Prostate gland (tissue), 2 donors: ENCODE results near the gene POMGNT2.

Experiments used
- CTCF ChIP-seq, 4 experiments: fragments of 200-600 bp in 2 of 4; fragments of 450-650 bp in 2 of 4; sonication (generic) in 2 of 4; IDR thresholded peaks; 1 replicate in 3 of 4; 2 replicates in 1 of 4; pipeline ENCODE4 v1.5.1; 2016 to 2019; ENCODE audit warnings: antibody characterized with exemption in 4 of 4, mild to moderate bottlenecking in 2 of 4, moderate library complexity in 2 of 4
- POLR2A ChIP-seq: fragments of 450-650 bp; IDR thresholded peaks from one replicate; pipeline ENCODE4 v1.6.1; 2016; ENCODE audit warnings: antibody characterized with exemption, mild to moderate bottlenecking
- POLR2AphosphoS5 ChIP-seq: sonication (generic); formaldehyde crosslinking; IDR thresholded peaks from one replicate; pipeline ENCODE4 v1.6.1; 2017; ENCODE audit warnings: antibody characterized with exemption

- TF ChIP-seq CTCF (IDR thresholded peaks at IDR 0.05) (no peak), POLR2A (no peak), POLR2AphosphoS5 (no peak)
These were observed 59.3 kb downstream of the POMGNT2 start for GRCh38 chr3:43046583-43046982.
